Endothelial cell (in vitro differentiated cells): ENCODE data around the gene PPP1R18. TPM values are rescaled to one million over a fixed set of nuclear protein-coding genes. Genes with fewer than 3 reads are reported as not detected.
A peak's percentile ranks its signal among the peaks of the same experiment; 100 is the strongest.

Experiments
- DNase-seq: peaks from one replicate; pipeline ENCODE4 v3.0.0; 2021; ENCODE audit warnings: low spot score
- H3K27ac Mint-ChIP-seq: one replicate; pipeline ENCODE4 v1.8.0; 2021; ENCODE audit warnings: mixed read lengths, inconsistent platforms; ENCODE audit not compliant: unreplicated experiment
- H3K27me3 Mint-ChIP-seq: one replicate; pipeline ENCODE4 v1.8.0; 2021; ENCODE audit warnings: mild to moderate bottlenecking, moderate library complexity, mixed read lengths, inconsistent platforms; ENCODE audit not compliant: unreplicated experiment
- H3K36me3 Mint-ChIP-seq: one replicate; pipeline ENCODE4 v1.8.0; 2021; ENCODE audit warnings: mild to moderate bottlenecking, low read depth, mixed read lengths, inconsistent platforms; ENCODE audit not compliant: unreplicated experiment
- H3K4me1 Mint-ChIP-seq: one replicate; pipeline ENCODE4 v1.8.0; 2021; ENCODE audit warnings: mild to moderate bottlenecking, mixed read lengths, inconsistent platforms; ENCODE audit not compliant: unreplicated experiment
- H3K4me3 Mint-ChIP-seq: one replicate; pipeline ENCODE4 v1.8.0; 2021; ENCODE audit warnings: mild to moderate bottlenecking, mixed read lengths, inconsistent platforms; ENCODE audit not compliant: unreplicated experiment
- H3K9me3 Mint-ChIP-seq: one replicate; pipeline ENCODE4 v1.8.0; 2021; ENCODE audit warnings: mixed read lengths, inconsistent platforms; ENCODE audit not compliant: unreplicated experiment
- CTCF ChIP-seq: fragments of 200-600 bp; sonication (generic); IDR thresholded peaks from one replicate; pipeline ENCODE4 v1.5.0; 2021; ENCODE audit warnings: antibody characterized with exemption; ENCODE audit not compliant: unreplicated experiment
- long read RNA-seq: library from polyadenylated mRNA; unstranded; transcript quantifications from one replicate; pipeline ENCODE4 v2.0.0, GENCODE V29; 2020; ENCODE audit not compliant: unreplicated experiment
- total RNA-seq: library from RNA; stranded (reverse); fragmentation: NEBNext Ultra II Directional; extraction: Animal tissue kit (Norgen Biotek cat#: 25700); gene quantifications from one replicate; pipeline ENCODE4 v1.2.1, GENCODE V29; 2021; ENCODE audit not compliant: unreplicated experiment

PPP1R18 gene
- 285 TPM for total RNA-seq
- long read RNA-seq, transcript PPP1R18-206 (3 exons, 1,448 nt): major isoform, 36 of 48 reads
- long read RNA-seq, partial matches to known transcripts: 10 of 48 reads
- long read RNA-seq, other reads (novel, unspliced or antisense): 2 of 48 reads

- H3K9me3 Mint-ChIP-seq: no peaks in the 10 kb centered on the region
- H3K4me1 Mint-ChIP-seq: peaks cover 60% of the 10 kb centered on the region
- H3K4me3 Mint-ChIP-seq: peak within 1 kb of the TSS; percentile 99
- no peak for TF ChIP-seq CTCF
- peaks cover 40% of the 10 kb centered on the region for H3K36me3 Mint-ChIP-seq
- peak within 1 kb of the TSS; percentile 94 for H3K27ac Mint-ChIP-seq
- peak; percentile 66 for DNase-seq
- peaks cover 32% of the 10 kb centered on the region for H3K27me3 Mint-ChIP-seq
Observed at GRCh38 chr6:30686009-30686907, at the start of gene PPP1R18. Gene PPP1R18, minus strand, starts transcription at chr6:30686645. Its CDS starts 627 bp downstream, at chr6:30686018.

- no peak for TF ChIP-seq CTCF
- Mint-ChIP-seq H3K4me3 (no peak overlapping the region), H3K9me3 (no peaks in the 10 kb centered on the region), H3K4me1 (peaks cover 22% of the 10 kb centered on the region), H3K27me3 (peaks cover 3% of the 10 kb centered on the region), H3K27ac (no peak overlapping the region), H3K36me3 (peaks cover 38% of the 10 kb centered on the region)
- DNase-seq: no peak
Observed at GRCh38 chr6:30735668-30736314, 49.3 kb upstream of the PPP1R18 start.

- H3K27ac Mint-ChIP-seq: no peak overlapping the region
- peaks cover 29% of the 10 kb centered on the region for H3K36me3 Mint-ChIP-seq
Observed at GRCh38 chr6:30732237-30732943, 45.9 kb upstream of the PPP1R18 start.

More at GRCh38 chr6:30732237-30732943, 45.9 kb upstream of the PPP1R18 start:
- DNase-seq: no peak
- Mint-ChIP-seq H3K4me3 (peak overlapping the region; percentile 37), H3K4me1 (peaks cover 8% of the 10 kb centered on the region), H3K9me3 (no peaks in the 10 kb centered on the region), H3K27me3 (peaks cover 6% of the 10 kb centered on the region)
- no peak for TF ChIP-seq CTCF
